Ovary (tissue), 9 donors: ENCODE data around the gene IL31. TPM values are rescaled to one million over a fixed set of nuclear protein-coding genes. Genes with fewer than 3 reads are reported as not detected.

ENCODE experiments used
- DNase-seq, 5 donors: peaks; one replicate each; pipeline ENCODE4 v3.0.0-alpha.2; 2019 to 2020
- H3K27ac ChIP-seq, 2 donors: fragments of 200-600 bp; one replicate each; pipeline versions ENCODE4 v1.5.1 to v1.8.0; 2019 to 2022
- H3K27me3 ChIP-seq: fragments of 200-600 bp; one replicate; pipeline ENCODE4 v1.8.0; 2022
- H3K36me3 ChIP-seq: fragments of 200-600 bp; sonication (generic); one replicate; pipeline ENCODE4 v1.5.1; 2019
- H3K4me1 ChIP-seq: one replicate; pipeline ENCODE4 v1.8.1; 2013; ENCODE audit warnings: mild to moderate bottlenecking, moderate library complexity; ENCODE audit not compliant: insufficient read depth
- H3K4me3 ChIP-seq: fragments of 200-600 bp; sonication (generic); one replicate; pipeline ENCODE4 v1.5.1; 2017
- H3K9me3 ChIP-seq, 2 donors: fragments of 200-600 bp in 1 of 2; sonication (generic) in 1 of 2; one replicate each; pipeline versions ENCODE4 v1.5.1 to v1.8.1; 2013 to 2019; ENCODE audit warnings: mild to moderate bottlenecking in 1 of 2, moderate library complexity in 1 of 2
- EP300 ChIP-seq: sonication (generic); formaldehyde crosslinking; IDR thresholded peaks from one replicate; pipeline ENCODE4 v1.6.1; 2017; ENCODE audit warnings: antibody characterized with exemption
- POLR2A ChIP-seq: fragments of 450-650 bp; IDR thresholded peaks from one replicate; pipeline ENCODE4 v1.6.1; 2017; ENCODE audit warnings: antibody characterized with exemption, mild to moderate bottlenecking, moderate library complexity
- WGBS, 3 donors: extraction: QIAGEN DNeasy Blood & Tissue Kit in 1 of 3; methylation state at CpG; one replicate each; pipeline versions ENCODE4 v1.1.5 to v1.1.7; 2013 to 2017; 5-methylcytosine and 5-hydroxymethylcytosine counted together
- intact Hi-C, 4 donors: fragments of 100-400 bp; cut with DNase I; formaldehyde crosslinking; loops; one replicate each; pipeline versions ENCODE4 v1.11.0 to v1.15.1; 2022 to 2023
- polyA plus RNA-seq, 2 donors: library from polyadenylated mRNA; stranded (reverse); fragments of 200-250 nt in 1 of 2; fragments of 350-450 nt in 1 of 2; fragmentation: Illumina TruSeq in 1 of 2; extraction: RNeasy Lipid Tissue Mini Kit (QIAGEN cat#74804) in 1 of 2; gene quantifications; one replicate each; pipeline ENCODE4 v1.2.3, GENCODE V29; 2013 to 2014
- total RNA-seq, 7 donors: library from RNA; depleted of rRNA in 2 of 7; stranded (reverse); fragments of >200 nt in 2 of 7; fragmentation: NEBNext Ultra II Directional in 3 of 7; extraction: Animal tissue kit (Norgen Biotek cat#: 25700) in 3 of 7; gene quantifications; one replicate each; pipeline versions ENCODE4 v1.1.0 to v1.2.4, GENCODE V29; 2016 to 2023
- TF ChIP-seq, protein P1 (sequence below), 3 donors: fragments of 450-650 bp in 2 of 3; fragments of 200-600 bp in 1 of 3; IDR thresholded peaks; one replicate each; pipeline versions ENCODE4 v1.5.1 to v1.8.0; 2016 to 2022; ENCODE audit warnings: antibody characterized with exemption in 3 of 3, mild to moderate bottlenecking in 1 of 3
- donor health status: DM: no; HTN: no; CAD: no; lungs with moderate emphysema.
- donor health status: DM: no; HTN: no; CAD: no.
- donor health status: Bipolar disorder and iron deficiency.
- donor health status: DM: yes; HTN: yes; CAD: no.
- donor health status: DM: no; HTN: no; CAD: no.
- donor health status: DM: yes; HTN: yes; CAD: no.

IL31 gene
- total and polyA plus RNA-seq, 9 donors = not detected

DNA sequence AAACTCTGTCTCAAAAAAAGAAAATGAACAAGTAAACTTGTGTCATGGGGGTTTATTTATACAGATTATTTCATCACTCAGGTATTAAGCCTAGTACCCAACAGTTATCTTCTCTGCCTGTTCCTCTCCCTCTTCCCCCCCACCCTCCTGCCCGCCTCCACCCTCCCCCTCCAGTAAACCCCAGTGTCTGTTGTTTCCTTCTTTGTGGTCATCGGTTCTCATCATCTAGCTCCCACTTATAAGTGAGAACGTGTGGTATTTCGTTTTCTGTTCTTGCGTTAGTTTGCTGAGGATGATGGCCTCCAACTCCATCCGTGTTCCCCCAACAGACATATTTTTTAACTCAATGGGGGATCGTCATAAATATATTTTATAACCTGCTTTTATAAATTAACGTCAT, 12.3 kb downstream of the IL31 start:
- no peak for DNase-seq
- TF ChIP-seq EP300 (no peak), POLR2A (no peak)
- TF ChIP-seq, protein P1, sequence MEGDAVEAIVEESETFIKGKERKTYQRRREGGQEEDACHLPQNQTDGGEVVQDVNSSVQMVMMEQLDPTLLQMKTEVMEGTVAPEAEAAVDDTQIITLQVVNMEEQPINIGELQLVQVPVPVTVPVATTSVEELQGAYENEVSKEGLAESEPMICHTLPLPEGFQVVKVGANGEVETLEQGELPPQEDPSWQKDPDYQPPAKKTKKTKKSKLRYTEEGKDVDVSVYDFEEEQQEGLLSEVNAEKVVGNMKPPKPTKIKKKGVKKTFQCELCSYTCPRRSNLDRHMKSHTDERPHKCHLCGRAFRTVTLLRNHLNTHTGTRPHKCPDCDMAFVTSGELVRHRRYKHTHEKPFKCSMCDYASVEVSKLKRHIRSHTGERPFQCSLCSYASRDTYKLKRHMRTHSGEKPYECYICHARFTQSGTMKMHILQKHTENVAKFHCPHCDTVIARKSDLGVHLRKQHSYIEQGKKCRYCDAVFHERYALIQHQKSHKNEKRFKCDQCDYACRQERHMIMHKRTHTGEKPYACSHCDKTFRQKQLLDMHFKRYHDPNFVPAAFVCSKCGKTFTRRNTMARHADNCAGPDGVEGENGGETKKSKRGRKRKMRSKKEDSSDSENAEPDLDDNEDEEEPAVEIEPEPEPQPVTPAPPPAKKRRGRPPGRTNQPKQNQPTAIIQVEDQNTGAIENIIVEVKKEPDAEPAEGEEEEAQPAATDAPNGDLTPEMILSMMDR (IDR thresholded peaks at IDR 0.05) = no peak
- Histone ChIP-seq H3K27me3 (no peaks in the 10 kb centered on the region), H3K27ac (no peak overlapping the region), H3K4me3 (no peak overlapping the region), H3K9me3 (no peaks in the 10 kb centered on the region), H3K4me1 (no peaks in the 10 kb centered on the region), H3K36me3 (no peaks in the 10 kb centered on the region)
- intact Hi-C loops = no loop called here
- WGBS, 3 donors = 77 to 81% (median 81%) methylated on average over 8 of the region's 8 CpGs

DNA sequence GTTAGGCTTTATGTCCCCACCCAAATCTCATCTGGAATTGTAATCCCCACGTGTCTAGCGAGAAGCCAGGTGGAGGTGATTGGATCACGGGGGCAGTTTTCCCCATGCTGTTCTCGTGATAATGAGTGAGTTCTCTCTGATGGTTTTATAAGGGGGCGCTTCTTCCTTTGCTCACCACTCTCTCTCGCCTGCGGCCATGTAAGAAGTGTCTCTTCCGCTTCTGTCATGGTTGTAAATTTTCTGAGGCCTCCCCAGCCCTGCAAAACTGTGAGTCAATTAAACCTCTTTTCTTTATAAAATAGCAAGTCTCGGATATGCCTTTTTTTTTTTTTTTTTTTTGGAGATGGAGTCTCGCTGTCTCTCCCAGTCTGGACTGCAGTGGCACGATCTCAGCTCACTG, 13.3 kb downstream of the IL31 start:
- H3K27me3 ChIP-seq = no peaks in the 10 kb centered on the region
- H3K9me3 ChIP-seq = no peaks in the 10 kb centered on the region
- H3K4me3 ChIP-seq = no peak overlapping the region
- intact Hi-C loops = no loop called here
- H3K27ac ChIP-seq = no peak overlapping the region
- no peaks in the 10 kb centered on the region for H3K4me1 ChIP-seq
- no peaks in the 10 kb centered on the region for H3K36me3 ChIP-seq
- 77 to 87% (median 82%) methylated on average over 11 of the region's 11 CpGs for WGBS, 3 donors
- TF ChIP-seq EP300 (no peak), POLR2A (no peak)
- TF ChIP-seq, protein P1 (IDR thresholded peaks at IDR 0.05) = no peak
- DNase-seq = no peak

DNA sequence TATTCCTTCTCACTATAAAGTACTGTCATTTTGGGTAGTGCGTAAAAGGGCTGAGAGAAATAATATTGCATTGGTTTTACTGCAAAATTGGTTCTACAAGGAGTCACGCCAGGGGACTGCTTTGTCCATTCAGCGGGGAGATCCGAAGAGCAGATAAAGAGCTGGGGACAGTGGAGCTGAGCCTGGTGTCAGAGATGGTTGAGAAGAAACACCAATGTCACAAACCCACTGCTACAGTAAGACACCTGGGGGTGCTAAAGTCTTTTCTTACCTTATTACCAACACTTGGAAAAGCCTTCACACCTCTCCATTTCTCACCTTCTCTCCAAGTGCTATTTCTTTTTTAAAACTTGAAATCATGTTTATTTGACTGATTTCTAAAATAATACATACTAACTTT, 14.1 kb downstream of the IL31 start:
- no peaks in the 10 kb centered on the region for H3K36me3 ChIP-seq
- no peak overlapping the region for H3K4me3 ChIP-seq
- no peak overlapping the region for H3K27ac ChIP-seq
- WGBS, 3 donors = 74 to 85% (median 77%) methylated on average over 4 of the region's 4 CpGs
- no peak for TF ChIP-seq EP300
- TF ChIP-seq POLR2A = no peak
- intact Hi-C loops = no loop called here
- no peak for DNase-seq
- no peaks in the 10 kb centered on the region for H3K27me3 ChIP-seq
- H3K9me3 ChIP-seq = no peaks in the 10 kb centered on the region
- H3K4me1 ChIP-seq = no peaks in the 10 kb centered on the region

DNA sequence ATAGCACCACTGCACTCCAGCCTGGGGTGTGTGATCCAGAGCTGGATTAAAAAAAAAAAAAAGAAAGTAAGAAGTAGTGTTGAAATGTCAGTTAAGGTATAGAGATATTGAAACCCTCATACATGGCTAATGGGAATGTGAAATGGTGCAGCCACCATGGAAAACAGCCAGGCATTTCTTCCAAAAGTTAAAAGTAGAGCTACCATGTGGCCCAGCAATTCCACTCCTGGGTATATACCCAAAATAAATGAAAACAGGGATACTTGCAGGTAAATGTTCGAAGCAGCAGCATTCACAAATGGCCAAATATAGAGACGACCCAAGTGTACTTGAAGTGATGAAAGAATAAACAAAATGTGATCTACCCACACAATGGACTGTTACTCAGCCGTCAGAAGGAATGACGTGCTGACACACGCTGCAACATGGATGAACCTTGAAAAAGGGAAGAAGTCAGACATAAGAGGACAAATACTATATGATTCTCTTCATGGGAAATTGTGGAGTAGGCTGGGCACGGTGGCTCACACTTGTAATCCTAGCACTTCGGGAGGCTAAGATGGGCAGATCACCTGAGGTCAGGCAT, 15.2 kb downstream of the IL31 start:
- no peak overlapping the region for H3K4me3 ChIP-seq
- no peak overlapping the region for H3K27ac ChIP-seq
- WGBS, 3 donors = 91% methylated on average over 7 of the region's 7 CpGs
- H3K9me3 ChIP-seq = no peaks in the 10 kb centered on the region
- no peaks in the 10 kb centered on the region for H3K36me3 ChIP-seq
- no peak for DNase-seq
- H3K27me3 ChIP-seq = no peaks in the 10 kb centered on the region
- intact Hi-C loops = no loop called here
- TF ChIP-seq, protein P1 (IDR thresholded peaks at IDR 0.05) = no peak
- TF ChIP-seq EP300 (no peak), POLR2A (no peak)
- H3K4me1 ChIP-seq = no peaks in the 10 kb centered on the region

DNA sequence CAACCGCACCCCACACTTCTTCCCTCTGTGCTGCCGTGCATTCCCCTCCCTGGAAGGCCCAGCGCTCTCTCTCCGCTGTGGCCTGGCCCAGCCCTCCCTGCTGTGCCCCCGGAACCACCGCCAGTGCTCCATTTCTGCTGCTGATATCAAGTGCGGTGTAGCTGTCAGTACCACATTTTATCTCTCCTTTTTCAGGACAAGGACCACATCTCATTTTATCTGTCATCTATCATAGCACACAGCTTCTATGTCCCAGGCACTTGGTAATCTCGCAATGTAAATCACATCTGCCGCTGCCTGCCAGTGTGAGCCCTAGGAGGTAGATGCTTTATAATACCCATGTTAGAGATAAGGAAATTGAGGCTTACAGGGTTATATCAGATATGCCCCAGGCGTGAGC, 18.3 kb downstream of the IL31 start:
- 88 to 89% (median 89%) methylated on average over 10 of the region's 10 CpGs for WGBS, 3 donors
- Histone ChIP-seq H3K4me1 (no peaks in the 10 kb centered on the region), H3K4me3 (no peak overlapping the region), H3K36me3 (no peaks in the 10 kb centered on the region), H3K27ac (no peak overlapping the region), H3K27me3 (no peaks in the 10 kb centered on the region), H3K9me3 (no peaks in the 10 kb centered on the region)
- intact Hi-C loops = no loop called here
- no peak for DNase-seq
- no peak for TF ChIP-seq POLR2A
- TF ChIP-seq, protein P1 (IDR thresholded peaks at IDR 0.05) = no peak
